ENCODE results near the gene IFT52. TPM values are rescaled to one million over a fixed set of nuclear protein-coding genes. Genes with fewer than 3 reads are reported as not detected.
"Not testable (repeated sequence)": the region's sequence is repeated elsewhere in the genome, so short reads cannot be mapped to it uniquely, and the experiment has no call there.

The IFT52 gene
- total and polyA plus RNA-seq, 11 donors = 4.2 to 15.5 (median 5.7) TPM

DNA sequence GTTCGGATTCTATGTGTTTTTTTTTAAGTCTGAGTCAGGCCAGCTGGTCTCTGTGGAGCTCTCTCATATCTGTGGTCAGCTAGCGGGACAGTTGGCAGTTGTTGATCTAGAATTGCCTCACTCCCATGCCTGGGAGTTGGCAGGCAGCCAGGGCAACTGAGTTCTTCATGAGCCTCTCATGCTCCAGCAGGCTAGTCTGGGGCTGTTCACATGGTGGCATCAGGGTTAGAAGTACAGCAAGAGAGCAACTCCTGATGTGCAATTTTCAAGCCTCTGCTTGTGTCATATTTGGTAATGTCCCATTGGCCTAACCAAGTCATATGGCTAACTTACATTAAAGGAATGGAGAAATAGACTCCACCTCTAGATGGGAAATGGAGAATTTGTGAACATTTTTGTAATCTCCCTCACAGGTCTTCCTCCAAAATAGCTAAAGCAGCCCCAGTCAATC lies 6.7 kb upstream of the IFT52 start:
- ATAC-seq (peak in 3 of 4 donors; percentile 56 to 72 (median 61)), DNase-seq (peak; percentile 32 to 77 (median 54))
- WGBS, 4 donors = 27 to 44% (median 35%) methylated on average over 2 of the region's 2 CpGs
- H3K9me3 ChIP-seq = no peaks in the 10 kb centered on the region
- no peak overlapping the region for H3K4me3 ChIP-seq
- no peaks in the 10 kb centered on the region for H3K27me3 ChIP-seq
- H3K27ac ChIP-seq = no peak overlapping the region
- peaks cover 0 to 8% (median 0%) of the 10 kb centered on the region in 12 donors for H3K4me1 ChIP-seq
- intact Hi-C loops (cut with DNase I) = loop anchor here in 1 of 10 donors (10.0 kb wide), 1 partner anchor 129 kb away; the partner anchor contains the start of gene SRSF6
- H3K36me3 ChIP-seq = no peaks in the 10 kb centered on the region
- TF ChIP-seq, protein P1, sequence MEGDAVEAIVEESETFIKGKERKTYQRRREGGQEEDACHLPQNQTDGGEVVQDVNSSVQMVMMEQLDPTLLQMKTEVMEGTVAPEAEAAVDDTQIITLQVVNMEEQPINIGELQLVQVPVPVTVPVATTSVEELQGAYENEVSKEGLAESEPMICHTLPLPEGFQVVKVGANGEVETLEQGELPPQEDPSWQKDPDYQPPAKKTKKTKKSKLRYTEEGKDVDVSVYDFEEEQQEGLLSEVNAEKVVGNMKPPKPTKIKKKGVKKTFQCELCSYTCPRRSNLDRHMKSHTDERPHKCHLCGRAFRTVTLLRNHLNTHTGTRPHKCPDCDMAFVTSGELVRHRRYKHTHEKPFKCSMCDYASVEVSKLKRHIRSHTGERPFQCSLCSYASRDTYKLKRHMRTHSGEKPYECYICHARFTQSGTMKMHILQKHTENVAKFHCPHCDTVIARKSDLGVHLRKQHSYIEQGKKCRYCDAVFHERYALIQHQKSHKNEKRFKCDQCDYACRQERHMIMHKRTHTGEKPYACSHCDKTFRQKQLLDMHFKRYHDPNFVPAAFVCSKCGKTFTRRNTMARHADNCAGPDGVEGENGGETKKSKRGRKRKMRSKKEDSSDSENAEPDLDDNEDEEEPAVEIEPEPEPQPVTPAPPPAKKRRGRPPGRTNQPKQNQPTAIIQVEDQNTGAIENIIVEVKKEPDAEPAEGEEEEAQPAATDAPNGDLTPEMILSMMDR (IDR thresholded peaks at IDR 0.05) = no peak
- no peak for TF ChIP-seq POLR2A (IDR thresholded peaks at IDR 0.05)

DNA sequence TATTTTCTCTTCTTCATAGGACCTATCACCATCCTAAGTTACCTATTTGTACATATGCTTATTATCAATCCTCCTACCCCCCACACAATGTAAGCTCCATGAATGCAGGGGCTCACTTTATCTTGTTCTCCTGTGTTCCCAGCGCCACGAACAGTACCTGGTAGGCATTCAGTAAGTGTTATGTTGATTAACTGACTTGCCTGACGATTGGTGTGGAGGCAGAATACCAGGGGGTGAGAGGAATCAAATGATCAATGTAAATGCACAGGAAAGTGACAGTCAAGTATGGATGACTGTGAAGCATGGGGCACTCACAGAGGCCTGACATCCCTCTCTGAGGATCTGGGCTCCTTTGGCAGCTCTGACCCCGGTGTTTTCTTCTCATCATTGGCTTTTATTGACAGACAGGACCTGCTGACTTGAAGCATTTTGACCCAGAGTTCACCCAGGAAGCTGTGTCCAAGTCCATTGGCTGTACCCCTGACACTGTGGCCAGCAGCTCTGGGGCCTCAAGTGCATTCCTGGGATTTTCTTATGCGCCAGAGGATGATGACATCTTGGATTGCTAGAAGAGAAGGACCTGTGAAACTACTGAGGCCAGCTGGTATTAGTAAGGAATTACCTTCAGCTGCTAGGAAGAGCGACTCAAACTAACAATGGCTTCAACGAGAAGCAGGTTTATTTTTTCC lies 6.1 kb upstream of the IFT52 start:
- no peak for DNase-seq
- intact Hi-C loops (cut with DNase I) = loop anchor here in 1 of 10 donors (10.0 kb wide), 1 partner anchor 130 kb away; the partner anchor contains the start of gene SRSF6
- no peak for ATAC-seq

GRCh38 chr20:43586641-43587040 lies 4.1 kb upstream of the IFT52 start:
- Histone ChIP-seq H3K36me3 (no peaks in the 10 kb centered on the region), H3K27ac (no peak overlapping the region), H3K4me3 (no peak overlapping the region), H3K9me3 (no peaks in the 10 kb centered on the region), H3K4me1 (peaks cover 3 to 24% (median 10%) of the 10 kb centered on the region in 12 donors), H3K27me3 (no peaks in the 10 kb centered on the region)
- 86 to 89% (median 88%) methylated on average over 8 of the region's 8 CpGs for WGBS, 4 donors
- intact Hi-C loops (cut with DNase I) = loop anchor here in 1 of 10 donors (10.0 kb wide), 1 partner anchor 132 kb away; the partner anchor contains the start of gene SRSF6
- ATAC-seq (no peak), DNase-seq (no peak)
- TF ChIP-seq, protein P1 (IDR thresholded peaks at IDR 0.05) = no peak
- TF ChIP-seq POLR2A (IDR thresholded peaks at IDR 0.05) = no peak

More for the DNA sequence above, 6.1 kb upstream of the IFT52 start:
- no peaks in the 10 kb centered on the region for H3K9me3 ChIP-seq
- H3K36me3 ChIP-seq = no peaks in the 10 kb centered on the region
- TF ChIP-seq, protein P1 (IDR thresholded peaks at IDR 0.05) = no peak
- no peak for TF ChIP-seq POLR2A (IDR thresholded peaks at IDR 0.05)
- H3K4me1 ChIP-seq = peaks cover 0 to 9% (median 0%) of the 10 kb centered on the region in 12 donors
- H3K27ac ChIP-seq = no peak overlapping the region
- 61 to 69% (median 64%) methylated on average over 7 of the region's 7 CpGs for WGBS, 4 donors
- no peak overlapping the region for H3K4me3 ChIP-seq
- H3K27me3 ChIP-seq = no peaks in the 10 kb centered on the region

GRCh38 chr20:43588526-43588925 lies 2.2 kb upstream of the IFT52 start:
- not testable (repeated sequence) for H3K4me3 ChIP-seq, H3K27ac ChIP-seq, DNase-seq, H3K36me3 ChIP-seq, H3K27me3 ChIP-seq, ATAC-seq, H3K9me3 ChIP-seq
- WGBS, 4 donors = 90 to 95% (median 94%) methylated on average over 10 of the region's 10 CpGs
- intact Hi-C loops (cut with DNase I) = loop anchor here in 1 of 10 donors (10.0 kb wide), 1 partner anchor 134 kb away; the partner anchor contains the start of gene SRSF6
- peaks cover 3 to 27% (median 13%) of the 10 kb centered on the region in 12 donors for H3K4me1 ChIP-seq

Data from heart left ventricle (tissue), 16 donors.